Measurements from ENCODE around the gene ETFRF1. TPM values are rescaled to one million over a fixed set of nuclear protein-coding genes. Genes with fewer than 3 reads are reported as not detected.

ETFRF1 gene
- total RNA-seq, 3 donors from 2014 or later, result 10.5 to 11.7 (median 11.4) TPM

GRCh38 chr12:25194214-25194613 is 823 bp upstream of the ETFRF1 start:
- no peak for ATAC-seq
- Mint-ChIP-seq H3K4me1 (ENCODE audit: low read depth) (peaks cover 20% of the 10 kb centered on the region), H3K36me3 (ENCODE audit: insufficient read depth) (no peaks in the 10 kb centered on the region), H3K27me3 (ENCODE audit: low read depth) (no peaks in the 10 kb centered on the region), H3K9me3 (no peaks in the 10 kb centered on the region), H3K4me3 (peak overlapping the region; percentile 87)
- no peak for DNase-seq

- H3K9me3 Mint-ChIP-seq, result no peaks in the 10 kb centered on the region
- peak overlapping the region; percentile 87 for H3K4me3 Mint-ChIP-seq
- peaks cover 20% of the 10 kb centered on the region for H3K4me1 Mint-ChIP-seq (ENCODE audit: low read depth)
- H3K36me3 Mint-ChIP-seq (ENCODE audit: insufficient read depth), result peaks cover 2% of the 10 kb centered on the region
- H3K27me3 Mint-ChIP-seq (ENCODE audit: low read depth), result no peaks in the 10 kb centered on the region
- no peak for DNase-seq
- ATAC-seq, result peak in 1 of 2 donors; percentile 36
Measured at GRCh38 chr12:25194722-25195055, 348 bp upstream of the ETFRF1 start.

- no peak for DNase-seq
- ATAC-seq, result no peak
- H3K36me3 Mint-ChIP-seq (ENCODE audit: insufficient read depth), result peaks cover 6% of the 10 kb centered on the region
- peaks cover 30% of the 10 kb centered on the region for H3K4me1 Mint-ChIP-seq (ENCODE audit: low read depth)
- no peaks in the 10 kb centered on the region for H3K9me3 Mint-ChIP-seq
- H3K27me3 Mint-ChIP-seq (ENCODE audit: low read depth), result no peaks in the 10 kb centered on the region
- H3K4me3 Mint-ChIP-seq, result no peak overlapping the region
Measured at GRCh38 chr12:25197608-25198007, 2.6 kb downstream of the ETFRF1 start.

GRCh38 chr12:25200703-25201102 is 5.7 kb downstream of the ETFRF1 start:
- DNase-seq (no peak), ATAC-seq (no peak)
- Mint-ChIP-seq H3K4me1 (ENCODE audit: low read depth) (peaks cover 22% of the 10 kb centered on the region), H3K9me3 (no peaks in the 10 kb centered on the region), H3K27me3 (ENCODE audit: low read depth) (no peaks in the 10 kb centered on the region), H3K4me3 (no peak overlapping the region), H3K36me3 (ENCODE audit: insufficient read depth) (peaks cover 11% of the 10 kb centered on the region)

- Mint-ChIP-seq H3K4me3 (no peak overlapping the region), H3K4me1 (ENCODE audit: low read depth) (peaks cover 16% of the 10 kb centered on the region)
- no peak for ATAC-seq
Measured at GRCh38 chr12:25202137-25202536, 7.1 kb downstream of the ETFRF1 start.

GRCh38 chr12:25207411-25207810 is 12.4 kb downstream of the ETFRF1 start:
- Mint-ChIP-seq H3K4me1 (ENCODE audit: low read depth) (peaks cover 9% of the 10 kb centered on the region), H3K36me3 (ENCODE audit: insufficient read depth) (peaks cover 14% of the 10 kb centered on the region), H3K4me3 (no peak overlapping the region), H3K27me3 (ENCODE audit: low read depth) (no peaks in the 10 kb centered on the region), H3K9me3 (no peaks in the 10 kb centered on the region)
- ATAC-seq, result no peak
- no peak for DNase-seq

More at GRCh38 chr12:25202137-25202536, 7.1 kb downstream of the ETFRF1 start:
- Mint-ChIP-seq H3K9me3 (no peaks in the 10 kb centered on the region), H3K27me3 (ENCODE audit: low read depth) (no peaks in the 10 kb centered on the region), H3K36me3 (ENCODE audit: insufficient read depth) (peaks cover 16% of the 10 kb centered on the region)
- DNase-seq, result no peak

- ATAC-seq (no peak), DNase-seq (no peak)
- H3K4me3 Mint-ChIP-seq, result no peak overlapping the region
- peaks cover 14% of the 10 kb centered on the region for H3K36me3 Mint-ChIP-seq (ENCODE audit: insufficient read depth)
- no peaks in the 10 kb centered on the region for H3K9me3 Mint-ChIP-seq
- peaks cover 9% of the 10 kb centered on the region for H3K4me1 Mint-ChIP-seq (ENCODE audit: low read depth)
- H3K27me3 Mint-ChIP-seq (ENCODE audit: low read depth), result no peaks in the 10 kb centered on the region
Measured at GRCh38 chr12:25207846-25208245, 12.8 kb downstream of the ETFRF1 start.

- H3K27me3 Mint-ChIP-seq (ENCODE audit: low read depth), result no peaks in the 10 kb centered on the region
- no peaks in the 10 kb centered on the region for H3K9me3 Mint-ChIP-seq
- peaks cover 6% of the 10 kb centered on the region for H3K4me1 Mint-ChIP-seq (ENCODE audit: low read depth)
- no peak overlapping the region for H3K4me3 Mint-ChIP-seq
- ATAC-seq, result no peak
- DNase-seq, result no peak
- peaks cover 9% of the 10 kb centered on the region for H3K36me3 Mint-ChIP-seq (ENCODE audit: insufficient read depth)
Measured at GRCh38 chr12:25208554-25208953, 13.5 kb downstream of the ETFRF1 start.

GRCh38 chr12:25213338-25213737 is 18.3 kb downstream of the ETFRF1 start:
- H3K9me3 Mint-ChIP-seq, result no peaks in the 10 kb centered on the region
- ATAC-seq (no peak), DNase-seq (no peak)
- no peaks in the 10 kb centered on the region for H3K27me3 Mint-ChIP-seq (ENCODE audit: low read depth)
- peaks cover 4% of the 10 kb centered on the region for H3K4me1 Mint-ChIP-seq (ENCODE audit: low read depth)
- H3K36me3 Mint-ChIP-seq (ENCODE audit: insufficient read depth), result peaks cover 10% of the 10 kb centered on the region
- H3K4me3 Mint-ChIP-seq, result no peak overlapping the region

- H3K27me3 Mint-ChIP-seq (ENCODE audit: low read depth), result no peaks in the 10 kb centered on the region
- H3K4me3 Mint-ChIP-seq, result no peak overlapping the region
- H3K9me3 Mint-ChIP-seq, result no peaks in the 10 kb centered on the region
- H3K4me1 Mint-ChIP-seq (ENCODE audit: low read depth), result peaks cover 17% of the 10 kb centered on the region
- no peak for ATAC-seq
- DNase-seq, result no peak
- peaks cover 41% of the 10 kb centered on the region for H3K36me3 Mint-ChIP-seq (ENCODE audit: insufficient read depth)
Measured at GRCh38 chr12:25236190-25236589, 41.2 kb downstream of the ETFRF1 start.

GRCh38 chr12:25236626-25237025 is 41.6 kb downstream of the ETFRF1 start:
- DNase-seq (no peak), ATAC-seq (no peak)
- H3K27me3 Mint-ChIP-seq (ENCODE audit: low read depth), result no peaks in the 10 kb centered on the region
- no peaks in the 10 kb centered on the region for H3K9me3 Mint-ChIP-seq
- no peak overlapping the region for H3K4me3 Mint-ChIP-seq
- peaks cover 41% of the 10 kb centered on the region for H3K36me3 Mint-ChIP-seq (ENCODE audit: insufficient read depth)
- H3K4me1 Mint-ChIP-seq (ENCODE audit: low read depth), result peaks cover 20% of the 10 kb centered on the region

- peaks cover 38% of the 10 kb centered on the region for H3K36me3 Mint-ChIP-seq (ENCODE audit: insufficient read depth)
- ATAC-seq, result peak; percentile 52 to 63
Measured at GRCh38 chr12:25241167-25242020, 46.4 kb downstream of the ETFRF1 start.

GRCh38 chr12:25242981-25243679 is 48.1 kb downstream of the ETFRF1 start:
- Mint-ChIP-seq H3K9me3 (no peaks in the 10 kb centered on the region), H3K4me3 (no peak overlapping the region), H3K4me1 (ENCODE audit: low read depth) (peaks cover 36% of the 10 kb centered on the region), H3K27me3 (ENCODE audit: low read depth) (no peaks in the 10 kb centered on the region), H3K36me3 (ENCODE audit: insufficient read depth) (peaks cover 27% of the 10 kb centered on the region)
- ATAC-seq (no peak), DNase-seq (no peak)

More at GRCh38 chr12:25241167-25242020, 46.4 kb downstream of the ETFRF1 start:
- Mint-ChIP-seq H3K9me3 (no peaks in the 10 kb centered on the region), H3K4me3 (no peak overlapping the region), H3K27me3 (ENCODE audit: low read depth) (no peaks in the 10 kb centered on the region), H3K4me1 (ENCODE audit: low read depth) (peaks cover 30% of the 10 kb centered on the region)
- no peak for DNase-seq

- Mint-ChIP-seq H3K36me3 (ENCODE audit: insufficient read depth) (peaks cover 24% of the 10 kb centered on the region), H3K9me3 (no peaks in the 10 kb centered on the region), H3K4me1 (ENCODE audit: low read depth) (peaks cover 40% of the 10 kb centered on the region)
Measured at GRCh38 chr12:25243680-25243990, 48.6 kb downstream of the ETFRF1 start.

GRCh38 chr12:25245491-25245890 is 50.5 kb downstream of the ETFRF1 start:
- Mint-ChIP-seq H3K4me1 (ENCODE audit: low read depth) (peaks cover 41% of the 10 kb centered on the region), H3K36me3 (ENCODE audit: insufficient read depth) (peaks cover 15% of the 10 kb centered on the region), H3K27me3 (ENCODE audit: low read depth) (no peaks in the 10 kb centered on the region), H3K4me3 (no peak overlapping the region), H3K9me3 (no peaks in the 10 kb centered on the region)
- ATAC-seq (no peak), DNase-seq (no peak)

More at GRCh38 chr12:25243680-25243990, 48.6 kb downstream of the ETFRF1 start:
- no peak for DNase-seq
- ATAC-seq, result no peak
- H3K4me3 Mint-ChIP-seq, result no peak overlapping the region
- H3K27me3 Mint-ChIP-seq (ENCODE audit: low read depth), result no peaks in the 10 kb centered on the region

Measured in activated T-cell treated with anti-CD3 and anti-CD28 coated beads, Interleukin-2, amount 50 U/mL, for 4 hours (primary cell).